ENCODE measurements around the gene CSNK1E.

Gene CSNK1E

GRCh38 chr22:38271927-38272372, 45.3 kb downstream of the CSNK1E start:
- no peak for DNase-seq

GRCh38 chr22:38271101-38271500, 46.1 kb downstream of the CSNK1E start:
- DNase-seq = no peak

- no peak for DNase-seq
These were observed 46.9 kb downstream of the CSNK1E start for GRCh38 chr22:38270091-38270992.

GRCh38 chr22:38269466-38269865, 47.8 kb downstream of the CSNK1E start:
- DNase-seq = no peak

GRCh38 chr22:38267086-38267485, 50.1 kb downstream of the CSNK1E start:
- no peak for DNase-seq

- no peak for DNase-seq
These were observed 51.1 kb downstream of the CSNK1E start for GRCh38 chr22:38266120-38266519.

GRCh38 chr22:38264322-38264843, 52.9 kb downstream of the CSNK1E start:
- no peak for DNase-seq

- no peak for DNase-seq
These were observed 55.0 kb downstream of the CSNK1E start for GRCh38 chr22:38262051-38262795.

GRCh38 chr22:38260761-38261681, 56.2 kb downstream of the CSNK1E start:
- DNase-seq = peak; percentile 53

- no peak for DNase-seq
These were observed 57.9 kb downstream of the CSNK1E start for GRCh38 chr22:38259370-38259769.

GRCh38 chr22:38258895-38259294, 58.3 kb downstream of the CSNK1E start:
- no peak for DNase-seq

- no peak for DNase-seq
These were observed 59.5 kb downstream of the CSNK1E start for GRCh38 chr22:38257650-38258250.

GRCh38 chr22:38257181-38257580, 60.1 kb downstream of the CSNK1E start:
- peak; percentile 75 for DNase-seq

GRCh38 chr22:38255697-38256096, 61.5 kb downstream of the CSNK1E start:
- DNase-seq = no peak

- no peak for DNase-seq
These were observed 65.9 kb downstream of the CSNK1E start for GRCh38 chr22:38251341-38251692.

GRCh38 chr22:38250643-38251340, 66.4 kb downstream of the CSNK1E start:
- no peak for DNase-seq

GRCh38 chr22:38249803-38250642, 67.2 kb downstream of the CSNK1E start:
- DNase-seq = no peak

GRCh38 chr22:38249301-38249700, 67.9 kb downstream of the CSNK1E start:
- no peak for DNase-seq

- DNase-seq = no peak
These were observed 69.0 kb downstream of the CSNK1E start for GRCh38 chr22:38248280-38248679.

GRCh38 chr22:38247713-38248112, 69.5 kb downstream of the CSNK1E start:
- DNase-seq = no peak

GRCh38 chr22:38246692-38247091, 70.5 kb downstream of the CSNK1E start:
- DNase-seq = peak; percentile 86

All from right hindlimb (tissue), 1 donor.